Activated CD4-positive, alpha-beta T cell treated with anti-CD3 and anti-CD28 coated beads, Interleukin-2, amount 50 U/mL, for 48 hours (primary cell): ENCODE data around the gene FHIT.

Experiments
- DNase-seq, 2 experiments: peaks; one replicate each; pipeline ENCODE4 v3.0.0-alpha.2; 2020

FHIT gene

GRCh38 chr3:60011218-60011617, 1240.0 kb downstream of the FHIT start:
- no peak for DNase-seq

GRCh38 chr3:60010781-60011180, 1240.5 kb downstream of the FHIT start:
- DNase-seq: peak; percentile 18 to 44

- DNase-seq: no peak
Measured at GRCh38 chr3:60009931-60010478, 1241.2 kb downstream of the FHIT start.

DNA sequence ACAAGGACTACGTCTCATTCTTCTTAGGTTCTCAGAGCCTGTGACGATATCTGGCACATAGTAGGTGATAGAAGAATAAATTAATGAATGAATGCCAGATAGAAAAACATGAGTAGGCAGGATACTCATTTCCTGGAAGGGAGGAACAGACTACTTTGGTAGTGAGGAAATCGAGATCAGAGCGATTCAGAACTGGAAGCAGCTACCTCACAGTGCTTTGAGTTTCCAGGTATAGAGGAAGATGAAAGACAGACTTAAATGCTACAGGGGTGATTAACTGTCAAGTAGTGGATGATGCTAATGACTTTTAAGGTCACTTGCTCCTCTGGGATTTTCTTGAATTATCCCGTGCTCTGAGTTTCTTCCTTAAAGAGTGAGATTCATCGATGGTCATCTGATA, 1249.9 kb downstream of the FHIT start:
- no peak for DNase-seq

- no peak for DNase-seq
Measured at GRCh38 chr3:60000311-60001105, 1250.7 kb downstream of the FHIT start.

DNA sequence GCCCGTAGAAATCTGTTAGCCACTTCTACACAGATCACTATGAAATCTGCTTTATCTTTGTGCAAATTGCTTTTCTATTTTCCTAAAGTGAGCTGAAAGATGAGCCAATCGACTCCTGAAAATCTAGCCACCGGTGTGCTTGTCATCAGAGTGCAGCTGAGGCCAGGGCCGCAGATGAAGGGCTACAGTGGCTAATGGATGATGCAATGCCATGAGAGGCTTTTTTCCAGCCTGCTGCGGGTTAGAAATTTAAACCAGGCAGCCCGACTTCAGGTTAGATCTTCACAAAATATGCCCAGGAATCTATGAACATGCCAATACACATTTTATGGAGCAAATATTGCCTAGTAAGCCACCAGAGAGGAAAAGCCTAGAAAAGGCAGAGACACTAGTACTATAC, 1253.2 kb downstream of the FHIT start:
- DNase-seq: no peak

DNA sequence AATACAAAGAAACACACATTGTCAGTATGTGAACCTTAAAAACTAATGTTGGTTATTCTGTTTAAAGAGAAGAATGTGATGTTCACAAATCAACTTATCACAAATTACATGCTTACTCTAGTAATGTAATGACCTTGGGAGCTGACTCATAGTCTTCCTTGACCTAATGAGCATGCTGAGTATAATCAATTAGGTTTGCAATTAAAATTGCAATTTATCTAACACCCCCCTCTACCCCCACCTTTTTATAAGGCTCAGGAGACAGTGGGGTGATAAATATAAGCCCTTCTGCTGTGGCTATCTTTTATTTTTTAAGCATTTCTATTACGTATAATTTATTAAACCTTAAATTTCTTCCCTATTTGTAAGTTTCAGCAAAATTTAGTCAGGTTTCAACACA, 1253.7 kb downstream of the FHIT start:
- no peak for DNase-seq

GRCh38 chr3:59996056-59996455, 1255.2 kb downstream of the FHIT start:
- DNase-seq: no peak

DNA sequence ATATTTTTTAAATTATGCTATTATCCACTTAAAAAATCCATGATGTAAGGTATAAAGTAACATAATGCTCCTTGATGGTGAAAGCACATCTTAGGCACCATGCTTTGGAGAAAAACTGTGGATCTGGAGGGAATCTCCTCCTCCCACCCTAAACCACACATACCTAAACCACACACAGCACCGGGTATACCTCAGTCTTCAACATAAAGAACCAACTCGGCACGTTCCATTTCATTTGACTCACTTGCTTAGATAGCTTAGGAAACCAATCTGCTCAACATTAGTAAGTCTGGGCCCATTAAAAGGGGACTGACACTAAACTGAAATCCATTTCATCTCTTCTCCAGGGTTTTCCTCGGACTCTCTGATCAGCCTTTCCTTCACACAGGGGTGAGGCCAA, 1255.7 kb downstream of the FHIT start:
- no peak for DNase-seq

GRCh38 chr3:59994732-59995304, 1256.4 kb downstream of the FHIT start:
- no peak for DNase-seq

DNA sequence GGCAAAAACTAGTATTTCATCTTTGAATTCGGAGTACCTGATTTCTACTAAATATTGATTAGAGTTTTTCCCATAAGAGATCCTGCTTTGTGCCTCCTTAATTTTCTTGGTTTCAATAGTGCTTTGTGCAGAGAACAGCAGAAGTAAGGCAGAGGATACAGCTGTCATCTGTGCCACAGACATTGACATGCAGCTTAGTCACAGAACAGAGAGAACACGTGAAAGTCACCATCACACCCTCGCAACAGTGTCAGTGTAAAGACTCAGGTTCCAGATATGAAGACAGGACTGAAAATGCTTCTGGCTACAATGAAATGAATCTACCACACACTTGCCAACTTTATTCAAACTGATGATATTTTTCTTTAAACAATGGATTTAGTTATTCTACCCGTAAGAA, 1258.7 kb downstream of the FHIT start:
- no peak for DNase-seq

GRCh38 chr3:59990915-59991314, 1260.3 kb downstream of the FHIT start:
- no peak for DNase-seq

- no peak for DNase-seq
Measured at GRCh38 chr3:59982510-59982909, 1268.7 kb downstream of the FHIT start.

DNA sequence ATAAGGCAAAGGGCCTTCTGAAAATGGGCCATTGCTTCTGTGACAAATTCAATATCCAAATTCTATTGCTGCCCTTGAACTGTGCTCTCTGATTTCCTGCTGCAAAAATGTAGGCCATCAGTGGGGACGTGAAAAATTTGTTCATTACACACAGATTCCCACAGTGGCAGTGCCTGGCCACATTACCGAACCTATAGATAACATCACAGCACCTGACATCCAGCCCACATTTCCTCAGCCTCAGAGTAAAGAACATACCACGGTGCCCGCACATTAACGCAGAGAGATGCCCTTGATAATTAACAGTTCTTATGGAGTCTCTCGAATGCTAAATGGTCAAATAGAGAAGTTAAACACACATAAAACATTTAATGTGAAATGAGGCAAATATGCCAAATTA, 1269.9 kb downstream of the FHIT start:
- DNase-seq: no peak

- DNase-seq: no peak
Measured at GRCh38 chr3:59980576-59980975, 1270.7 kb downstream of the FHIT start.

DNA sequence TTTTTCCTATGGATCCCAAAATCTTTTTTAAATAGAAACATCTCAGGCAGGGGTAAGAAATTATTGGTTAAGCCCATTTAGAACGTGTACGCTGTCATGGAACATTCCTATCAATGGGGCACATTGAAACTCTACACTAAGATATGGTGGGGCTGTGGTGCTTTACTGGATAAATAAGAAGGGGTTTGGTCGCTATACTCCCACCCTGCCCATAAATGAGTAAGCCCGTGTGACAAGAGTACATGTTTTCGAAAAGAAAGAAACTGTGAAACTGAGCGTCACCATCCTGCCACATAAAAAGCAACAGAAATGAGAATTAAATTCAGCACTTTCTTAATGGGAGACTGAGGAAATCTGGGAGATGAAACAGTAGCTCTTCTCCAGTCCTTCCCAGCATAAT, 1271.7 kb downstream of the FHIT start:
- DNase-seq: peak in 1 of 2 experiments; percentile 26

DNA sequence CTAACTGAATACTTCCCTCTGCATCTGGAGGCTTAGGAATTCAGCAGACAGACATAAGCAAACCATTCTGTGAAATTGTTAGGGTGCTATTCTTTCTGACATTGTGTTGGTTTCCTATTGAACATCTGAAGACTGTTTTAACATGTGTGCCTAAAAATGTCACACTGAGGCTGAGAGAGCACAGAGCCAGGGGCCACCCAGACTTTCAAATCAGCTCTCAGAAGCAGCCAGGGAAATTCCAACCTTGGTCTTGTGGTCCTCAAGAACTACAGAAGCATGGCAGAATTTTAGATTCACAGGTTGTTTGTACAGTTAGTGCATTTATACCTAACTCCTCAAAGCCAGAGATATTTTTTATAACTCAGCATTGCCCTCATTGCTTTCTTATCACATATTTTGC, 1272.3 kb downstream of the FHIT start:
- DNase-seq: peak; percentile 21 to 50

- no peak for DNase-seq
Measured at GRCh38 chr3:59970796-59971195, 1280.5 kb downstream of the FHIT start.

DNA sequence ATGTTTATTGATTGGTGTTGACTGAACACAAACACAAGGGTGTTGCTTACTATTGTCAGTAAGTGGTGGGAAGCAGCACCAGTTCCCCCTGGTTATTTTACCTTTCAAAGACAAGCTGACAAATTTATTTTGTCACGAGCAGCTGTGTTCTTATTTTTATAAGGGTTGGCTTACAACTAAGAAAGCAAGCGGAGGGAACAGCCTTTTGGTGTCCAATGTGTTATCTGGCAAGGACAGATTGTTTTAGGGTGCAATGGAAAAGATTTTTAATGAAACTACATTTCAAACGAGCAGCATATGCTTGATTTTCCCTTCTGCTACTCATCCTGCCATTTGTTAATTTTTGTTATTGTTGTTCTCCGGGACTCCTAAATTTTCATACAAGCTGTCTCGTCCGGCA, 1280.9 kb downstream of the FHIT start:
- no peak for DNase-seq

DNA sequence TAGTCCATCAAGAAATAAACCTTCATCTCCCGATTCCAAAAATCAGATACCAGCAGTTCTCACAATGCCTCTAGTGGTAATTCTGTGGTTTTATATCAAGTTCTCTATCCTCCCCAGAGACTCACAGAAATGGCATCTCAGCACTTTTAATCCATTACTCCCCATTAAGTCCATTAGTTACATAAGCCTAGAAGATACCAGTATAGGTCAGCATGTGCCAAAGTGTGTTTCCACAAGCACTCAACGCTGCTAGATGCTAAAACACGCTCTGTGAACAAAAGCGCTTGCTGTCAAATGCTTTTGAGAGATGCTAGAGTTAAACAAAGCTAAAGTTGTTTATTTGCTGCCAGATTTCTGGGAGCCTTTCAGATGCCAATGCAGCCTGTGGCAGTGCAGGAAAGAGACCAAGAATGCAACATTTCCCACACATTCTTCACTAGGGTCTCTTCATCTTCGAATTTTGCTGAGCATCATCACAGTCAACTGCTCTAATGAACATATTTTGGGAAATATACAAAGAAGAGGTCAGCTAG, 1282.7 kb downstream of the FHIT start:
- no peak for DNase-seq

DNA sequence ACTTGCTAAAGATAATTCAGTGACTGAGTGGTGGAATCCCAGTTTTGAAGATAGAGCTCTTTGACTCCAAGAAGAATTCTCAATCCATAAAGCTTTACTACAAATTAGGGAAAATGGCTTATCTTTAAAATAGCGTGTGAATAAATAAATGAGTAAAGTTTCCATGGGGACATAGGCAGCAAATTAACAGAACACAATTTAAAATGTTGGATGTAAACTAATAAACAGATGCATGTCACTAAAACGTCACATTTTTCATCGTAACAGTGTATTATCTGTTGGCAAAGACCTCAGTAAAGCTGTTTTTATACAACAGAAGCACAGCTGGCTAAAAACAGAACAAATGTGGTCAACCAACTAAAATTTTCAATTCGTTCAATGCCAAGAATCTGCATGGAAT, 1287.6 kb downstream of the FHIT start:
- DNase-seq: no peak

DNA sequence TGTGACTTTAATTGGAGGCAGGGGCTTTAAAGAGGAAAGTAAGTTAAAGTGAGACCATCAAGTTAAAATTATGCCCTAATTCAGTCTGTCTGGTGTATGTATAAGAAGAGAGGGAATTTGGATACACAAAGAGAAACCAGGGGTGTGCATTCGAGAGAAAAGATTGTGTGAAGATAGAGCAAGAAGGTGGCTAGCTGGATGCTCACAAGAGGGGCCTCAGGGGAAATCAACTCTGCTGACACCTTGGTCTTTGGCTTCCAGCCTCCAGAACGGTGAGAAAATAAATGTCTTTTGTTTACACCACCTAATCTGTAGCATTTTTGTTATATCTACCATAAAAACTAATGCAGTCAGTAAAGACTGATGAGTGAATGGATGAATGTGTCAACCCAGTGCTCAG, 1294.1 kb downstream of the FHIT start:
- DNase-seq: no peak

DNA sequence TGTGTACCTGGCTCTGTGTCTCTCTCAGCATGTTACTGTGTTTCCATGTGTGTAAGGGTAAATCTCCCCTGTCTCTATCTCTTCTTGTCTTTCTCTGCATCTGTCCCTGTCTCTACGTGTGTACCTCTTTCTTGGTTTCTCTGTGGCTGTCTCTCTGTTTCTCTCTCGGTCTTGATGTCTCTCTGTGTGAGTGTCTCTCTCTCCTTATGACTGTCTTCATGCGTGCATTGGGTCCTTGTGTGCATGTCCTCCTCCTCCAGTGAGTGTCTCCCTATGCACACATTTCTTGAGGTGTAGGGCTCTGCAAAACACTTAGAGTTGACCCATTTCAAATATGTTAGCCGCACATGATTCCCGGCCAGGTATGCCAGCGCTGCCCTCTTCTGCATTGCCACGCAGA, 1298.1 kb downstream of the FHIT start:
- no peak for DNase-seq

DNA sequence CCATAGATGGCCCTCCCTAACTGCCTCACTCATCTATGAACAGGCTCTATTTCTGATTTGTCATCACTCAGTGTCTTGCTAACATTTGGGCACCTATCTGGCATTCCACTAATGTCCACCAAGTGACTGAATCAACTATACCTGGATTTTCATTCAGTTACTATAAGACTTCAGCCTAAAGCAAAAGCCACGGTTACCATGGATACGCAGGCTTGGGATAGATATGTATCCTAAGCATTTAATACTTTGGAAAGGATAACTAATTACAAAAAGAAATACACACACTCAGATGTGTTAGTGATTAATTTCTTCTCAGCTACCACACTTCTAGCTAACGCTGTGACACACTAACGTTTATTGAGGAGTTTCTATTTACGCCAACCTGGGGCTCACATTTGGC, 1301.9 kb downstream of the FHIT start:
- no peak for DNase-seq
